Suppressor macrophage treated with lipopolysaccharide for 4 hours (primary cell): ENCODE measurements around the gene OGFOD2.
A peak's percentile ranks its signal among the peaks of the same experiment; 100 is the strongest.
"Not testable (repeated sequence)": the region's sequence is repeated elsewhere in the genome, so short reads cannot be mapped to it uniquely, and the experiment has no call there.

Experiments
- DNase-seq: peaks from one replicate; pipeline ENCODE4 v3.0.0-alpha.2; 2020

The OGFOD2 gene

GRCh38 chr12:122974892-122975789 is at the start of gene OGFOD2:
Gene OGFOD2, plus strand, starts transcription at chr12:122975244. Its CDS starts 8 bp downstream, at chr12:122975252.
- peak; percentile 95 for DNase-seq

DNA sequence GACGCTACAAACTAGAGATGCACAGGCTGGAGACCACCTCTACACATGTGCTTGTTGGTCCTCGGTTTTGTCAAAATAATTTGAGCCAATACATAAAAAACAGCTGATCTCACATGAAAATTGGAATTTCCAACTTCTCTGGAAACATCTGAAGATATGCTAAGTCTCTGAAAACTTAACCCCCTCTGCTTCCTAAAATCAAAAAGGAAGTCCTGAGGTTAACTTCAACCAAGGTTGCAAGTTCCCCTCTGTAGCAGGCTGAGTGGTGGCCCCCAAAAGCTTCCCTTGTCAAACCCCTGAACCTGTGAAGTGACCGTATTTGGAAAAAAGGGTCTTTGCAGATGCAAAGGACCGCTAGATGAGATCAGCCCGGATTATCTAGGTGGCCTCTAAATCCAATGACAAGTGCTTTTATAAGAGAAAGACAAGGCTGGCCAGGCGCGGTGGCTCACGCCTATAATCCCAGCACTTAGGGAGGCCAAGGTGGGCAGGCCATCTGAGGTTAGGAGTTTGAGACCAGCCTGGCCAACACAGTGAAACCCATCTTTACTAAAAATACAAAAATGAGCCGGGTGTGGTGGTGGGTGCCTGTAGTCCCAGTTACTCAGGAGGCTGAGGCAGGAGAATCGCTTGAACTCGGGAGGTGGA is 47.2 kb upstream of the OGFOD2 start:
- DNase-seq = peak; percentile 28

DNA sequence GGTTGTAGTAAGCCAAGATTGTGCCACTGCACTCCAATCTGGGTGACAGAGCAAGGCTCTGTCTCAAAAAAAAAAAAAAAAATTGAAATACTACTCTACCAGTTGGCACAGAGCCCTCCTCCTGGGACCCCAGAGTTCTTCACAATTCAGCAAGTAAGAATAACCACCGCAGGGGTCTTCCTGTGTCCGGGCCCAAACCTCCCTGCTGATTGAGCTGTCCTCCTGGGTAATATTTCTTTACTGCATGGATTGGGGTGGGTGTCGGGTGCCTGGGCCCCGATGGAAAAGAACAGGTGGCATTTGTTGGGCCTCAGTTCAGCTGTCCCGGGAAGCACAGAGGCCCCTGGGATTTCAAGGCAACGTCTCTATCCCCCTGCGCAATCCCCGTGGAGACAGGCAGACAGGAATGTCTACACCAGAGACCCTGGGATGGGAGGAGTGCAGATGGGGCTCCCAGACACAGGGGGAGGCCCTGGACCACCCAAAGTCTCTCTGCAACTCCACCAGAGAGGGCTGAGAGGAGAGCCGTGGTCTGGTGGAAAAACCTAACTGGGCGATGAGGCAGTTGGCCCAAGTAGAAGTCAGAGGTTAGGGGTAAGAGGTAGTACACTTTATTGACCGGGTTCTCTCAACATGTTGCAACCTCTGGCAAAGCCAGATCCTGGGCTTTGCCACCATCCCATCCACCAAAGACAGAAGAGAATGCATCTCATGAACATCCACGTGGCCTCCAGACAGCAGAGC is 46.5 kb upstream of the OGFOD2 start:
- no peak for DNase-seq

- DNase-seq = no peak
Observed at GRCh38 chr12:122929148-122929538, 45.9 kb upstream of the OGFOD2 start.

GRCh38 chr12:122929812-122930211 is 45.2 kb upstream of the OGFOD2 start:
- DNase-seq = no peak

DNA sequence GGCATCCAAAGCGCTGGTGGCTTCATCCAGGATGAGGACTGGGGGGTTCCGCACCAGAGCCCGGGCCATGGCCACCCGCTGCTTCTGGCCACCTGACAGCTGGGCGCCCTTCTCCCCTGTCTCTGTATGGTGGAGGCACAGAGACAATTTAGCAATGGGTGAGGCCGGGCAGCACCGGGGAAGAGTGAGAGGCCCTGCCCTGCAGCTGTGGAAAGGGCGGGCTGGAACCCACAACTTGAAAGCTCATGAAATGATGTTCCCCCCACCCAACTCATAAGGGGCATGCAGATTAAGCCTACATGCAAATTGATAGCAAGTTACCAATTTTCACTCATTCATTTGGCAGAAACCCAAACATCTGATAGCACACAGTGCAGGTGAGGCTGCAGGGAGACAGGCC is 42.8 kb upstream of the OGFOD2 start:
- no peak for DNase-seq

DNA sequence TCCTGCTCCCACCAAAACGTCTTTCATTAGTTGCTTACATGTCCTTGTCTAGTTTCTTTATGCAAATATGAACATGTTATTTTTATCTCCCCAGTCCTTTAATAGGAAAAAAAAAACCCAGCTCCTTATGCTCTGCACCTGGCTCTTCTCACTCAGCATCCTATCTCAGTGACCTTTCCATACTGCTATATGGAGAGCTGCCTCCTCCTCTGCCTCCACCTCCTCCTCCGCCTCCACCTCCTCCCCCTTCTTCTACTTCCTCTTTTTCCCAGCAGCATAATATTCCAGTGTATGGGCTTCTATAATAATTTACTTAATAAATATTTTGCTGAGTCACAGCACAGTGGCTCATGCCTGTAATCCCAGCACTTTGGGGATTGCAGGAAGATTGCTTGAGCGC is 40.3 kb upstream of the OGFOD2 start:
- no peak for DNase-seq

DNA sequence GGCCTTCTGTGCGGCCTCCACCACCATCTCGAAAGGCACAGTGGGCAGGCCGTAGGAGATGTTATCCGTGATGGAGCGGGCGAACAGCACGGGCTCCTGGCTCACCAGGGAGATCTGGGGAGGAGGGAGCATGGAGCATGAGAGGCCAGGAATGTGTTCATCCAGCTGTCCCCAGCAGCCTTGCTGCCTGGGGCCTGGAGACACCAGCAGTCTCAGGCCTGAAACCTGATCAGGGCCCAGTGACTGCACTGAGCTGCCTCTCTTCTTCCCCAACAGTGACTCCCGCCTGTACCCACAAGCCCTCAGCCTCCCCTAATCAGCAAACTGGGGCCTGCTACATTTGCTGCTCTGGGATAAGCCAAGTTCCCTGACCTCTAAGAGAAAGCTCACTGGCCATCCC is 39.7 kb upstream of the OGFOD2 start:
- no peak for DNase-seq

DNA sequence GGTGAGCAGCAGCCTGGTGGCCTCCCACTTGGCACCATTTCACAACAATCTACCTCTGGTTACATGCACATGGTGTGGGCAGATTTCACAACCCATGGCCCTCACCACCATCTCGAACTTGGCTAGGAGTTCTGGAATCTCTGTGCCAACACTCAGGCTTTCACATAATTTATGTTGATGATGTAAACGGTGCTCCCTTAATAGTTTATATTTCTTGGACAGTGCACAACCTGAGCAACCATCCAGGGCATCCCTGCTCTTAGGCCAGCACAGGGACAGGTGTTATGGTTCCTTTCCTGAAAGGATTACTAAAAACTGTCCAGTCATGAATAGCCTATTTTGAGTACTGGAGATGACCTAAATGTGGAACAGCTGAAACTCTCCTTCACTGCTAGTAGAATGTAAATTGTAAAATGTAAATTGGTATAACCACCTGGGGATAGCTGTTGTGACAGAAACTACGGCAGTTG is 37.4 kb upstream of the OGFOD2 start:
- no peak for DNase-seq

- DNase-seq = no peak
Observed at GRCh38 chr12:122939125-122939524, 35.9 kb upstream of the OGFOD2 start.

GRCh38 chr12:122941351-122941750 is 33.7 kb upstream of the OGFOD2 start:
- not testable (repeated sequence) for DNase-seq

DNA sequence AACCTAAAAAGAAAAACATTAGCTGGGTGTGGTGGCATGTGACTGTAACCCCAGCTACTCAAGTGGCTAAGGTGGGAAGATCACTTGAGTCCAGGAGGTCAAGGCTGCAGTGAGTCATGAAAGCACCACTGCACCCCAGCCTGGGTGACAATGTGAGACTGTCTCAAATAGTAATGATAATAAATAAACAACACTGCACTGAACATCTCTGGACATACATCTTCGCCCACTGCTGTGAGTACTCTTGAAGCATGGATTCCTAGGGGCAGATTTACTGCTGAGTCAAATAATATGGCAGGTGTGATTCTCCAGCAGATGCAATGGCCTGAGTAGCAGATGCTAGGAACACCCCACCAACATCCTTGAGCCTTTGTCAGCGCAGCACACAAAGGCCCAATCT is 32.4 kb upstream of the OGFOD2 start:
- no peak for DNase-seq

GRCh38 chr12:122943196-122943595 is 31.8 kb upstream of the OGFOD2 start:
- DNase-seq = peak; percentile 60

DNA sequence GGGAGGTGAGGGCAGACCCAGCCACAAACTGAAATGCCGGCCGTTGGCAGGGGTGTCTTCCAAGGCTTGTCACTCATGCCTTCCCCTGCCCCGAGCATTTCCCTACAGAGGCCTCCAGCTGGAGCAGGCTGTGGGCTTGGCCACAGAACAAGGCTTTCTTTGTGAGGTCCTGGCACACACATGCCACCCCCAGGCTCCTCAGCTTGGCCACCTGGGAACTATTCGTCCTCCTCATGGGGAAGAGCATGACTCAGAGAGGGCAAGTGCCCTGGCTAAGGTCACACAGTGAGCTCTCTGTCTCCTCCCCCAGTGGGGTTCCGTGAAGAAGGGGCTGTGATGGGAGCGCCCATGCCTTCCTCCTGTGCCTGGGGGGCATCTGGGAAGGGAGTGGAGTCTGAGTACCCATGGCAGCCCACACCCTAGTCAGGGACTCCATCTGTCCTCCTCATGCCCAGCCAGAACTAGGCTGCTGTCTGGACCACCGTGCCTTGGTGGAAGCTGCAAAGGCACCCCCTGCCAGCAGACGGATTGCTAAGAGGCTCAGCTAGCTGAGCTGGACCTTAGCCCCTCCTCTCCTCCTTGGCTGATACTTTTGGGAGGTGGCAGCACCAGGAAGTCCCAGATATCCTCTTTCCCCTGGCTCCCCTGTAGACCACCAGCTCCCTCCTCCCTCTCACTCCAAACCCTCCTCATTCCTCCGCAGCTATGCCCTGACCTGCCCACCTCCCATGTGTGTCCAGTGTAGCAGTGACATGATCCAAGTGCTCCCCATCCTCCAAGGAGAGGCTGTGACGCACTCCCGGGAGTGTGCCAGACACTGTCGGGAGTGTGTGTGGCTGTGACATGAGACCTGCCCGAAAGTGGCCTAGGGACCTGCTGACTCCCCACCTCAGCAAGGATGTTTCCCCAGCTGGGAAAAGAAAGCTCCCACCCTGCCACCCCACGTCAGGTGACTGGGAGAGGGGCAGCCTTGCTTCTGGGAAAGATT is 30.1 kb upstream of the OGFOD2 start:
- DNase-seq = no peak

DNA sequence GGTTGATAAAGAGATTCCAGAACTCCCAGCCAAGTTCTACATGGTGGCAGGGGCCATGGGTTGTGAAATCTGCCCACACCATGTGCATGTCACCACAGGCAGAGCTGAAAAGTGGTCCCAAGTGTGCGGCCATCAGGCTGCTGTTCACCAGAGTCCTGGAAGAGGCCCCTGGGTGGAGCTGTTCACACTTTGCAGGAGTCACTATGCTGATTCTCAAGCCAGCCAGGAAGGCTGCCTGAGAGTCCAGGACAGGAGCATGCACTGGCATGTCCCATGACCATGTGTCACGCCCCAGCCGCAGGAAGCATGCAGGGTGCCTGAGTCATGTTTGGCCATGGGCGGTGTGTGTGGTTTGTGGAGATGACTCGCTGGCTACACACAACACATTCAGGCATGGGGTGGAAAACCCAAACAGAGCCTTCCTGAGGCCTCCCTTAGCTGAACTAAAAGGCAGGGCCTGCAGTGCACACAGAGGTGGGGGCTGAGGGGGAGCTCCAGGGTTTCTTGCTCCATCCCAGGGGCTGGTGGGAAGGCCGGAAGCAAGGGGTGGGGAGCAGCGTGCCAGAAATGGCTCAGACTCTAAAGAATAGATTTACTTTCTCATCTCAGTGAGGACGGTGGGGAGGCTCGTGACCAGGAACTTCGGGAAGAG is 28.2 kb upstream of the OGFOD2 start:
- DNase-seq = peak; percentile 98

GRCh38 chr12:122947352-122947792 is 27.7 kb upstream of the OGFOD2 start:
- DNase-seq = peak; percentile 74

DNA sequence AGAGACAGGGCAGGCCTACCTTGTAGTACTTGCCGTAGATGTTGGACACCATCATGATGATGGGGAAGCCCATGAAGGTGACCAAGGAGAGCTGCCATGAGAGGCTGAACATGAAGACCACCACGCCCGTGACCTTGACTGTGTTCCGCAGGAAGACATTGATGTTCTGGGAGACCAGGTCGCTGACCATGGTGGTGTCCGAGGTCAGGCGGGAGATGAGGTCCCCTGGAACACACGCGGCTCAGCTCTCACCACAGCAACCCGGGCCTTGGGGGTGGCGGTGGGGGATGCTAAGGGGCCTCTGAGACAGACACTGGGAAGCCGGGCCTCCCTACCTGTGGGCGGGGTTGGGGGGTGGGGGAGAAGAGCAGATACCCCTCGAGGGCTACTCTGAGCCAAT is 26.4 kb upstream of the OGFOD2 start:
- no peak for DNase-seq

DNA sequence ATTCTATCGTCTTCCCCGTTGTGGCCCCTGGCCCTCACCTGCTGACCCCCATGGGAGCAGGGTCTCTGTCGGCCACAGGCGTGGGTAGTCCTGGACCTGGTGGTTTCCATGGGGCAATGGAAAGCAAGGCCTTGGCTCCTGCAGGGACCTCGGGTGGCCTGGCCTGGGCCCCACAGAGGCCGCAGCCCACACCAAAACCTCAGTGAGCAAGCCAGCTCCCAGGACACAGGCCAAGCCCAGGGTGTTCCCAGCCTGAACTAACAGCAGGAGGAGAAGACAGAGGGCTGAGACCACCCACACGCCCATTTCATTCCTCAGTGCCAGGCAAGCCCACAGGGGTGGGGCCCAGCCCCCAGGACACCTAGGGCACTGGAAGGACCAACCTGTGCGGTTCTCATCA is 25.6 kb upstream of the OGFOD2 start:
- DNase-seq = no peak

DNA sequence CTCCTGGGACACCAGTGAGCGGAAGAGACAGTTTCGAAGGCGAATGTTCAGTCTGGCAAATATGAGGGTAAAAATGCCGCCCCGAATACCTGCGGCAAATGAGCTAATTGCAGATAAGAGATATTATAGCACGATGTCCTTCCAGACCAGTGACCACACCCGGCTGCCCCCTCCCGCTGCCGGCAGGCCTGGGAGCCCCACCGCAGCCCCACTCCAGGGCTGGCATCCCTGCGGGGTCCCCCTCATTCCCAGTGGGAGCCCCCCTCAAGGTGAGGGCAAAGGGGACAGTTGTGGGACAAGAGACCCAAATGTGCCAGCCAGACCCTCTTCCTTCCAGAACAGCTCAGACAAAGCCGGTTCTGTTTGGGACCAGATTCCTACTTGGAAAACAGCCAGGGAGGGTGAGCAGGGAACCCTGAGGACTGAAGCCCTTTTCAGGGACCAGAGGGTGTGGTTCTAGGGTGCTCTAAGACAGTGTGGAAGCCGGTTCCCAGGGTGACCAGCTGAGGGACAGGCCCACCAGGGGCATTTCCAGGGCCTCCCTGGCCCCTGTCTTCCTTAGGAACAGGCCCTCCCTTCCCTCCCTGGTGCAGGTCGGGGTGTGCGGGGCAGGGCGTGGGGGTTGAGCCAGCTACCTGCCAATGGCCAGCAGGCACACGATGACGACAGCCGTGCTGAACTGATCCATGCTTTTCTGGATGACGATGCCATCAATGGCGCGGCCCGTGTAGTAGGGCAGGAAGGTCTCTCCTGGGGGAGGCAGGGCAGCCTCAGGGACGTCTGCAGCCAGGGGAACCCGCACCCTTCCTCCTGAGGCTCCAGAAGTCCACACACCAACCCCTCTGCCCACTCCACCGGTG is 25.0 kb upstream of the OGFOD2 start:
- DNase-seq = no peak

DNA sequence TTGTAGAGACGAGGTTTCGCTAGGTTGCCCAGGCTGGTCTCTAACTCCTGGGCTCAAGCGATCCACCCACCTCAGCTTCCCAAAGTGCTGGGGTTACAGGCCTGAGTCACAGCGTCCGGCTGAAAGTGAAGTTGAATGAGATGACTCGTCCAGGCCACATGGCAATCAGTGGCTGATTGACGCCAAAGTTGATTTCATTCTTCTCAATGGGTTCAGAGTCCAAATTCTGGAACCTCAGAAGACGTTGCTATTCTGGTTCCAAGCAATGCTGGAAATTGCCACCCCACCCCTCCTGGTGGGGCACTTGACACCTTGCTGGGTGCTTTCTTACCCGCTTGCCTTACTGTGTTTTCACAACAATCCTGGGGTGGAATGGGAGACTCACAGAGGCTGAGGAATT is 23.6 kb upstream of the OGFOD2 start:
- DNase-seq = peak; percentile 84
